ENCODE data around the gene LRRFIP2. TPM values are rescaled to one million over a fixed set of nuclear protein-coding genes. Genes with fewer than 3 reads are reported as not detected.

Gene LRRFIP2
- total RNA-seq, 1 donor from 2014 or later: 137 TPM

GRCh38 chr3:37041546-37042195, 132.7 kb downstream of the LRRFIP2 start:
- DNase-seq (no peak), ATAC-seq (peak; percentile 60)
- intact Hi-C loops (cut with micrococcal nuclease): no loop called here

DNA sequence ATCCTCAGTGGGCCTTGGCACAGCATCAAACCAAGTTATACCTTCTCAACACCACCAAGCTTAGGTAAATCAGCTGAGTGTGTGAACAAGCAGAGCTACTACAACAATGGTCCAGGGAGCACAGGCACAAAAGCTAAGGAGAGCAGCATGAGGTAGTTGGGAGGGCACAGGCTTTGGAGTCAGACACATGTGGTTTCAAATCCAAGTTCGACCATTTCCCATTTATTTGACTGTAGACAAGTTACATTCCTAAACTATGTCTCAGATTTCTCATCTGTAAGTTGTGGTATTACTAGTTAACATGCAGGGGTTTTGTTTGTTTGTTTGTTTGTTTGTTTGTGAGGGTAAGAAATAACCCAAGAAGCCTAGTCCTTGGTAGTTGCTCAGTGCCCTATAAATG, 134.2 kb downstream of the LRRFIP2 start:
- intact Hi-C loops (cut with micrococcal nuclease): no loop called here
- DNase-seq: no peak
- ATAC-seq: no peak

- intact Hi-C loops (cut with micrococcal nuclease): no loop called here
- ATAC-seq (no peak), DNase-seq (no peak)
Observed at GRCh38 chr3:37039161-37039846, 135.1 kb downstream of the LRRFIP2 start.

GRCh38 chr3:37037352-37037751, 137.0 kb downstream of the LRRFIP2 start:
- DNase-seq (no peak), ATAC-seq (no peak)
- intact Hi-C loops (cut with micrococcal nuclease): no loop called here

- DNase-seq: peak; percentile 31
- intact Hi-C loops (cut with micrococcal nuclease): no loop called here
- ATAC-seq: peak; percentile 28
Observed at GRCh38 chr3:37032961-37033360, 141.4 kb downstream of the LRRFIP2 start.

- peak; percentile 21 for ATAC-seq
- no peak for DNase-seq
- intact Hi-C loops (cut with micrococcal nuclease): no loop called here
Observed at GRCh38 chr3:37031096-37031682, 143.2 kb downstream of the LRRFIP2 start.

- ATAC-seq (no peak), DNase-seq (no peak)
- intact Hi-C loops (cut with micrococcal nuclease): no loop called here
Observed at GRCh38 chr3:37030588-37030987, 143.8 kb downstream of the LRRFIP2 start.

DNA sequence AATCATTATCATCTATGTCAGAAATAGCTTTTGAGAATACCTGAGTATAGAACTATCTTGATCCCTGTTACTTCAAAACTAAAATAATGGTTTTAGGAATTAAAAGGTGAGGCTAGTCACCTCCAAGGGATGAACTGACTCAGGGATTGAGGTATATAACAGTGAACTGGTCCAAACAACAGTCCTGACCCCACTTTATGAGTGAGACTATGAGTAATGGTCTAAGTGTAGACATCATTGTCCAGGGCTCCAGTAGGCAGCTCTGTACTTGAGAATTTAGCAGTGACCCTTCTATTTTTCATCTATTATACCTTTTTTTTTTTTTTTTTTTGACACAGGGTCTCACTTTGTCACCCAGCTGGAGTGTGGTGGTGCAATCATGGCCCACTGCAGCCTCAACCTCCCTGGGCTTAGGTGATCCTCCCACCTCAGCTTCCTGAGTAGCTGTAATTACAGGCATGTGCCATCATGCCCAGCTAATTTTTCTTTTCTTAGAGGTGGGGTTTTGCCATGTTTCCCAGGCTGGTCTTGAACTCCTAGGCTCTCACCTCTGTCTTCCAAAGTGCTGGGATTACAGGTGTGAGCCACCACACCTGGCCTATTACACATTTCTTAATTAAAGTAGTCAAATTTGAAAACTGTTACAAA, 144.7 kb downstream of the LRRFIP2 start:
- intact Hi-C loops (cut with micrococcal nuclease): no loop called here
- DNase-seq: no peak
- ATAC-seq: no peak

DNA sequence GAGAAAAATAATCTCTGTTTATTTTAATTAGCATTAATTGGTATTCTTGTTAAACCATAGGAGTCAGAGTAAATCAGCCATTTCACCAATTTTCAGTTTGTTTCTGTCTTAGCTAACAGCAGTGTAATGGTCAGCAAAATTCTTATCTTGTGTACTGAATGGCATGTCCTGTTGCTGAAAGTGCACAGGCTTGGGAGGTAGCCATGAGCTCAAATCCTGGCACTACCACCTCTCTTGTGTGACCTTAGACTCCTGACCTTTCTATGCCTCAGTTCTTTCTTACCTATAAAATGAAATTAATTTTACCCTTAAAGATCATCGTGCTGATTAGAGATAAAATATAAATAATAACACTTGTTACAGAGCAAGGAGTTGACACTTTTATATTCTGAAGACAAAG, 145.3 kb downstream of the LRRFIP2 start:
- ATAC-seq: peak; percentile 81
- intact Hi-C loops (cut with micrococcal nuclease): no loop called here
- DNase-seq: peak; percentile 42

DNA sequence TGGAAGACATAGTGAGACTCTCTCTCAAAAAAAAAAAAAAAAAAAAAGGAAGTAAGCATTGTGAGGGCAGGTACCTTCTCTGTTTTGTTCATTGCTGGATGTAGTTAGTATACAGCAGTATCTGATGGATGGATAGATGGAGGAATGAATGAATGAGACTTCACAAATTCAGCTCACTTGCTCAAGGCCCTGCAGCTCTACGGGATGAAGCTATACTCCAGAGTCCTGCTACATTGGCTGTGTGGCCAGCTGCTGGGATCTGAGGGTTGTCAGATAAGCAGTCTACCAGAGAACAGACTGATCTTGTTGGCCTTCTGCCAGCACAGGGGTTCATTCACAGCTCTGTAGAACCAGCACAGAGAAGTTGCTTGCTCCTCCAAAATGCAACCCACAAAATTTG, 146.1 kb downstream of the LRRFIP2 start:
- DNase-seq: peak; percentile 72
- peak; percentile 86 for ATAC-seq
- intact Hi-C loops (cut with micrococcal nuclease): no loop called here

DNA sequence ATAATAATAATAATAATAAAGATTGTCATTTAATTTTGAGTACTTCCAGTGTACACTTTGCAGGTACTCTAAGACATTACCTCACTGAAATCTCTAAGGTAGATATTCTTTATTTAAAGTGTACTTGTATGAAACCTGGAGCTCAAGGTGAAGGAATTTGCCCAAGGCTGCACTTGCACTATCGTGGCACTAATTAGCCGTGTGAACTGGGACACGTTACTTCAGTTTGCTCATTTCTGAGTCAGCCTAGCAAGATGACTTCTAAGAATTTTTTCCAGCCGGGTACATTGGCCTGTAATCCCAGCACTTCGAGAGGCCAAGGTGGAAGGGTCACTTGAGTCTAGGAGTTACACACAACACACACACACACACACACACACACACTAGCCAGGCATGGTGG, 147.5 kb downstream of the LRRFIP2 start:
- intact Hi-C loops (cut with micrococcal nuclease): no loop called here
- DNase-seq (no peak), ATAC-seq (no peak)

- intact Hi-C loops (cut with micrococcal nuclease): no loop called here
Observed at GRCh38 chr3:37025561-37026335, 148.6 kb downstream of the LRRFIP2 start.

GRCh38 chr3:37024820-37025405, 149.5 kb downstream of the LRRFIP2 start:
- no peak for ATAC-seq
- intact Hi-C loops (cut with micrococcal nuclease): no loop called here

More at GRCh38 chr3:37025561-37026335, 148.6 kb downstream of the LRRFIP2 start:
- DNase-seq (no peak), ATAC-seq (no peak)

DNA sequence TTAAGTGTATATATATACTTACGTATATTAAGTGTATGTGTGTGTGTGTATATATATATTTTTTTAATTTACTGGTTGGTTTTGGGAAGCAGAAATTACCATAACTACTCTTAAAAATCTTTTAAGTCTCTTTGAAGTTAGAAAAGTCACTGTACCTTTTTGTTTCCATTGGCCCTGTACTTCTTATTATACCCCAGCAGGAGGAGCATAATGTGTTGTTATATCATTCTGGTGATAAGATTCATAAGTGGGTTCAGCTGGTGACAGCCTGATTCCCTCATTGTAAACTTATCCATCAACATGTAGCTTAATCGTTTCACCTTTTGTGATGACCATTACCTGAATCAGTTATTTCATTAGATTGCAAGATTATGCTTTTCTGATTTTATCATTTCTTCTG, 150.3 kb downstream of the LRRFIP2 start:
- intact Hi-C loops (cut with micrococcal nuclease): no loop called here
- ATAC-seq (no peak), DNase-seq (no peak)

More at GRCh38 chr3:37024820-37025405, 149.5 kb downstream of the LRRFIP2 start:
- no peak for DNase-seq

GRCh38 chr3:37017683-37018082, 156.7 kb downstream of the LRRFIP2 start:
- ATAC-seq (peak; percentile 57), DNase-seq (no peak)

GRCh38 chr3:37016903-37017302, 157.5 kb downstream of the LRRFIP2 start:
- DNase-seq: peak; percentile 53
- ATAC-seq: peak; percentile 82
- intact Hi-C loops (cut with micrococcal nuclease): no loop called here

More at GRCh38 chr3:37017683-37018082, 156.7 kb downstream of the LRRFIP2 start:
- intact Hi-C loops (cut with micrococcal nuclease): no loop called here

DNA sequence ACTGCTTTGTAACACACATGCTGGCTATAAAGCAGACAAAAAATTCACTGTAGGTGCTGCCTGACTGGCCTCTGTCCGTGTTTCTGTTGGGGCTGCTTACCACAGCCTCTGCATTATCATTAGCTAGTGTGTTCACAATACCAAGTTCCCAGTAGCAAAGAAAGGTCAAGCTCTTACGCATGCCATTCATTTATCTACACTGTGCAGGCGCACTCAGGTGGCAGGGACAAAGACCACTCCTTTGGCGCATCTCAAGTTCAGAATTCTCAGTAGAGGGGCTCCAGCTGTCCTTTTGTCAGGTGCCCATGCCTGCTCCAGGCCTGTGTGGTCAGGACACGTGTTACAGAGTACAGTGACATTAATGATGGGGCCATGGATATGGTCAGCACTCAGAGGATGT, 158.7 kb downstream of the LRRFIP2 start:
- peak; percentile 78 for ATAC-seq
- peak; percentile 60 for DNase-seq
- intact Hi-C loops (cut with micrococcal nuclease): no loop called here

GRCh38 chr3:37014620-37015019, 159.8 kb downstream of the LRRFIP2 start:
- ATAC-seq (peak; percentile 78), DNase-seq (peak; percentile 84)
- intact Hi-C loops (cut with micrococcal nuclease): no loop called here

All from left ventricle myocardium superior (tissue), 1 donor.